ENCODE results near the gene ZNF280C.
A peak's percentile ranks its signal among the peaks of the same experiment; 100 is the strongest.
"Not testable (repeated sequence)": the region's sequence is repeated elsewhere in the genome, so short reads cannot be mapped to it uniquely, and the experiment has no call there.

ZNF280C gene

DNA sequence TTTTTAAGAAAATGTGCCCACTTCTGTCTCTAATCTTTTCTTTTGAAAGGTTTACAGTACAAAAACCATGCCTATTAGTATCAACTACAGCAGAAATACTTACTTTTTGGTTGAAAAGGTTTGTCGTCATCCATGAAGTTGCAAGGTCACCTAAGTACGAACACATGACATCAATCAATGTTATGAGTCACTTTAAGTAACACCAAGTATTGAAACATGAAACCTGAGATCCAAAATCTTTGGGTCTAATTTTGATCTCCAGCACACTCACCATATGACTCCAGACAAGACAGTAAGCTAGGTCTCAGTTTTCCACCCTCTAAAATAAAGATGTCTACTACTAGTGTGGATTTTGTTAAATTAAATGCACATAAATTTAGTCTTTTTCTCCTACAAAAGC is 8.4 kb downstream of the ZNF280C start:
- no peak for DNase-seq

DNA sequence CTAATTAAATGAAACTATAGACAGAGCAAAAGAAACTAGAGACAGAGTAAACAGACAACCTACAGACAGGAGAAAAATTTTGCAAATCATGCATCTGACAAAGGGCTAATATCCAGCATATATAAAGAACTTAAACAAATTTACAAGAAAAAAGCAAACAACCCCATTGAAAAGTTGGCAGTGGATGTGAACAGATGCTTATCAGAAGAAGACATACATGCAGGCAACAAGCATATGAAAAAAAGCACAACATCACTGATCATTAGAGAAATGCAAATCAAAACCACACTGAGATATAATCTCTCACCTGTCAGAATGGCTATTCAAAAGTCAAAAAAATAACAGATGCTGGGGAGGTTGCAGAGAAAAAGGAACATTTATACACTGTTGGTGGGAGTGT is 14.8 kb downstream of the ZNF280C start:
- DNase-seq: no peak

DNA sequence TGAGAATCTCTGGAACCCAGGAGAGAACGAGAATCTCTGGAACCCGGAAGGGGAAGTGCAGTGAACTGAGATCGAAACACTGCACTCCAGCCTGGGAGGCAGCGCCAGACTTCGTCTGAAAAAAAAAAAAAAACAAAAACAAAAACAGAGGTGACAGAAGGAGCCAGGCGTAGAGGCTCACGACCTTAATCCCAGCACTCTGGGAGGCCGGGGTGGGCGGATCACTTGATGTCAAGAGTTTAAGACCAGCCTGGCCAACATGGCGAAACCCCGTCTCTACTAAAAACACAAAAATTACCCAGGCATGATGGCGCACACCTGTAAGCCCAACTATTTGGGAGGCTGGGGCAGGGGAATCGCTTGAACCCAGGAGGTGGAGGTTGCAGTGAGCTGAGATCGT is 17.0 kb downstream of the ZNF280C start:
- DNase-seq: no peak

- no peak for DNase-seq
Observed at GRCh38 chrX:130247996-130248395, 20.7 kb downstream of the ZNF280C start.

- DNase-seq: no peak
Observed at GRCh38 chrX:130246084-130246483, 22.6 kb downstream of the ZNF280C start.

GRCh38 chrX:130245441-130245840 is 23.3 kb downstream of the ZNF280C start:
- peak; percentile 81 for DNase-seq

- not testable (repeated sequence) for DNase-seq
Observed at GRCh38 chrX:130231184-130231583, 37.5 kb downstream of the ZNF280C start.

DNA sequence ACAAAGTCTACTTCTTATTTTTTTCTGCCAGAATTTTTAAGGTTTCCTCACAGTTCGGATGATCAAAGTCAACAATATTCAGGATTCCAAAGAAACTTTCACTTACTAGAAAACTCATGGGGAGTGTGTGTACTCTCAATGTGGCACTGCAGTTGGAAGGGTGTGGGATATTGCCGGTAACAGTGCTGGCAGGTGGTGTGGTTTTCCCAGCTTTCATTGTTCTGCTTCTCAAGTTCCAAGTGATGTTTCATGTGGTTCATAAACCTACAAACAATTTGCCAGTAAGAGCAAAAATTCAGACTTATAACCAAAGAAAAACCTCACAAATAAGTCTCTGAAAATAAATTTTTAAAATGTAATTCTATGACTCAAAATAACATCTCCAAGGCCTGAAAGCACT is 39.8 kb downstream of the ZNF280C start:
- no peak for DNase-seq

- DNase-seq: no peak
Observed at GRCh38 chrX:130224810-130225209, 43.9 kb downstream of the ZNF280C start.

DNA sequence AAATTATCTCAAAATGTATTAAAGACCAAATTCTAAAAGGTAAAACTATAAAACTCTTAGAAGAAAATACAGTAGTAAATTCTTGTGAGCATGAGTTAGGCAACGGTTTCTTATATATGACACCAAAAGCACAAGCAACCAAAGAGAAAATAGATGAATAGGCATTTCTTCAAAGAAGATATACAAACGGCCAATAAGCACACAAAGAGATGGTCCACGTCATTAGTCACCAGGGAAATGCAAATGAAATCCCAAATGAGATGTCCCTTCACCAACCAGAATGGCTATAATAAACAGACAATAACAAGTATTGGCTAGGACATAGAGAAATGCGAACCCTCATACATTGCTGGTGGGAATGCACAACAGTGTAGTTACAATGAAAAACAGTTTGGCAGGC is 52.4 kb downstream of the ZNF280C start:
- DNase-seq: no peak

- DNase-seq: no peak
Observed at GRCh38 chrX:130213376-130213775, 55.3 kb downstream of the ZNF280C start.

DNA sequence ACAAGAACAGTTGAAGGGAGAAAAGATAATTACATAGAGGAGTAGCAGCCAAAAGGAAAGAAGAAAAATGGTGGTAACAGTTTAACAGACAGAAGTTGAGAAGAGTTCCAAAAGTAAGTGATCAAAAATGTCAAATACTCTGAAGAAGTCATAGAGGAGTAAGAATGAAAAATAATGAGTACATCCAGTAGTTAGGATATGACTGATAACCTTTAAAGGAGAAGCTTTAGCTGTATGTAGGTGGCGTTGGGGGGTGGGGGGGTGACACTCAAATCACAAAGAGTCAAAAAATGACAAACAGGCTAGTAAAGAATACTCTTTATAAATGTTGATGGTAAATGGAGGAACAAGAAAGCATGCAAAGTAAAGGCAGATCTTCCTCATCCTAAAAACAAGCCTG is 56.3 kb downstream of the ZNF280C start:
- no peak for DNase-seq

DNA sequence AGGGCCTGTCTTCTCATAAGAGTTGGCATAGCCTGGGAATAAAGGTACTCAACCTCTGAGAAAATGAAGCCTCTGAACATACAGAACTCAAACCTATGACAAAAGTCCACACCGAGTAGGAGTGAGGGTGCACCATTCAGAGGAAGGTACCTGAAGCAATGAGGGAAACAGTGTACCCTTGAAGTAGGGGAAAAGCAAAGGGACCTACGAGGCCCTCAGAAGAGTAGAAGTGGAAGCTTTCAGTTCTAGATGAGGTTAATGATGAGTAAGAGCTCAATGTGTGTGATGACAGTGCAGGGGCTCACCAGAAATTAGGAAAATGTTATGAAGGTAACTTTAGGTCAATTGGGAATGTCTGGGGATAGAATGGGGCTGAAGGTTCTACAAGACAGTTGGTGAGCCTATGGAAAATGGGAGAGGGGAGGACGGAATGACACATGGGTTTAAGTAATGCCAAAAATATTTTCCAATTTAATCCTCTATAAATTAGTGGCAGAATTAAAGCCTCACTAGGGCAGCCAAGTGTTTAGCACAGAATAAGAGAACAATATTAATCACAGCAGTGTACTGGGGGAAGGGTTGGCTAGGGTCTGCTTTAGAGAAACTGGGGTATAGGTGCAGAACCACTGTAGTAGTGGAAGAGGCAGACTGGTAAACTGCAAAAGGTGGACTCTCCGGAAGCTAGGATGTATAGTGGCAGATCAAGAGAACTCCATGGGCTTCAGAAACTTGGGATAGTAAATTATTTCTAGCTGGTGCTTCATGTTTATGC is 57.1 kb downstream of the ZNF280C start:
- DNase-seq: no peak

DNA sequence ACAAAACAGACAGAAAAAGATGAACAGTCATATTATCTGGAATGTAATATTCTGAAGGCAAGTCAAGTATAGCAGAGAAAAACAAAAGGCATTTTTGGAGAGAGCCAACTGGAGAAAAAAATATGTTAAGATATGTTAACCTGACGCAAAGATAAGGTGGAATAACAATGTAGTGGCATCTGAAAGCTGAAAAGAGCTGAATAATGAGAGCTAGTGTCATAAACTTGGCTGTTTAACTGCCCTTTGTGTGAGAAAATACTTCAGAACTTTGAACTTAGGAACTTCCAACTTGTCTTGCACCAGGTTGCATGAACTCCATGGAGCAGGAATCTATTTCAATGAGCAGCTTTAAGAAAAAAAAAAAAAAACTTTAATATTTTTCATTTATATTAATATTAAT is 64.1 kb downstream of the ZNF280C start:
- peak; percentile 1 for DNase-seq

DNA sequence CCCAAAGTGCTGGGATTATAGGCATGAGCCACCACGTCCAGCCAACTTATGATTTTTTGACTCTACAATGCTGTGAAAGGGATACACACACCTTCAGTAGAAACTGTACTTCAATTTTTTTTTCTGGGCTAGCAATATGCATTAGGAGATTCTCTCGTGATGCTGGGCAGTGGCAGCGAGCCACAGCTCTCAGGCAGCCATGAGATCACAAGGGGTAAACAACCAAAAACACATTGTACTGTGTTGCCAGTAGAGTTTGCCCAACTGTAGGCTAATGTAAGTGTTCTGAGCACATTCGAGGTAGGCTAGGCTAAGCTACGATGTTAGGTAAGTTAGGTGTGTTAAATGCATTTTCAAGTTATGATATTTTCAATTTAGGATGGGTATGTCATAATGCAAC is 71.2 kb downstream of the ZNF280C start:
- DNase-seq: no peak

- peak; percentile 10 for DNase-seq
Observed at GRCh38 chrX:130196466-130196865, 72.2 kb downstream of the ZNF280C start.

GRCh38 chrX:130190801-130191200 is 77.9 kb downstream of the ZNF280C start:
- no peak for DNase-seq

DNA sequence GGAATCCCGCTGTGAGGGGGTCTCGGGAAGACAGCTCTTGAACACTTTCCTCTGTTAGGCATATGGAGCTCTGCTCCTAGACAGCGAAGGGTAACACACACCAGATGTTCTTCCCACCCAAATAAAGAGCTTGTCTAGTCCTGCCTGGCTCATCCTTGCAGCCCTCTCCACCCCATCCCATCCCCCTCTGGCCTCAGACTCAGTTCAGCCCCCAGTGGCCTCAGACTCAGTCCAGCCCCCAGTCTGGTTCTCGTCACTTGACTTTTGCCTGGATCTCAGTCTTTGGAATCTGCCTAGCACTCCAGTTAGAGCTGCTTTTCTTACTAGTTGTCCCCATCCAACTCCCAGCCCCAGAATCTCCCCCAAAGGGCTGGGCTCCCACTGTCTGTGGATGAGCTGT is 82.0 kb downstream of the ZNF280C start:
- DNase-seq: no peak

DNA sequence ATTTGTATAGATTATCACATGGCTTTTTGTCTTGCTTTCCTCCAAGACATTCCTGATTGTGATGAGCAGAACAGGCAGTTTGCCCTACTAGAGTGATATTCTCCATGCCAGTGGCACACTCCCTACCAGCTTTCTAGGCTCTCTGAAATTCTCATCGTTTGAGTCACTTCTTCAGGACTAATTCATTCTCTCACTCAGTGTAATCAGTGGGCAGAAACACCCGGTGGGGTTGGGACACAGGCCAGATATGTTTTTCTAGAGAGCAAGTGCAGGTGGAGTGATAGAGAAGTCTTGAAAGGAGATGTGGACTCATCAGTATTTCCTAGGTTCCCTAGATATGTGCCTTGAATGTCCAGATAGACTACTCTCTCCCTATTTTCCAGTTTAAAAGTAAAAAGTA is 83.8 kb downstream of the ZNF280C start:
- no peak for DNase-seq

- no peak for DNase-seq
Observed at GRCh38 chrX:130184168-130184567, 84.5 kb downstream of the ZNF280C start.

GRCh38 chrX:130179579-130180215 is 89.0 kb downstream of the ZNF280C start:
- DNase-seq: peak; percentile 38

DNA sequence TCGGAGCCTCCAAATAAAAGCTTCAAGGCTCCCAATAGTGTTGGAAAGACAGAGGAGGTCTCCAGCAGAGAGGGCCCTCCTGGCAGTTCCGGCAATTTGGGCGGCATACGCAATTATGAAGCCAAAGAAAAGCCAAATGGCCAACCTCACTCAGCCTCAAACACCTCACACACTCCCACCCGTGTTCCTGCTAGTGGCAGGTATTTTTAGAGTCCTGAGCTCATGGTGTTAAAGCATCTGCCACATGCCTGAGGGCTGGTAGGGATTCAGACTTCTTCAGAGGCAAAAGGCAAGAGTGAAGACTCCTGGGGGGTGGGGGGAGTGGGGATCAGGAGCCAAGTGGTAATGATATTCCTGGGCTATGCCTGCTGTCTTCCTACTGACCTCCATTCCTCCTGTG is 89.5 kb downstream of the ZNF280C start:
- DNase-seq: no peak

DNA sequence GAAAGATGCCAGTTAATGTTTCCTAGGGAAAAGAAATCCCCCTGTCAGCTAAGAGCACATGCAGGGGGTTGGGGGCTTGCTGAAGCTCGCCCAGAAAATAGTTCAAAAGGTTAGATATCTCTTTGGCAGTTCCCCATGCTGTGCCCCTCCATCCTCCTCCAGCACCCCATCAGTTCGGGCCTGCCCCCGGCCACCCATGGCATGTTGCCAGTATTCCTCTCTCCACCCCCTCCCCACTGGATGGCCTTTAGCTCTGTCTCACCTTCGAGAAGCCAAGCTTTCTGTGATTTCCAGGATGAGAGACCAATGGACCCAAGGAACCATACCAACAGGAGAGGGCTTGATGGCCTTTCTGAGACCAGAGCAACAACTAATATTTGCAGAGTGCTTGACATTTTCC is 91.8 kb downstream of the ZNF280C start:
- no peak for DNase-seq

DNA sequence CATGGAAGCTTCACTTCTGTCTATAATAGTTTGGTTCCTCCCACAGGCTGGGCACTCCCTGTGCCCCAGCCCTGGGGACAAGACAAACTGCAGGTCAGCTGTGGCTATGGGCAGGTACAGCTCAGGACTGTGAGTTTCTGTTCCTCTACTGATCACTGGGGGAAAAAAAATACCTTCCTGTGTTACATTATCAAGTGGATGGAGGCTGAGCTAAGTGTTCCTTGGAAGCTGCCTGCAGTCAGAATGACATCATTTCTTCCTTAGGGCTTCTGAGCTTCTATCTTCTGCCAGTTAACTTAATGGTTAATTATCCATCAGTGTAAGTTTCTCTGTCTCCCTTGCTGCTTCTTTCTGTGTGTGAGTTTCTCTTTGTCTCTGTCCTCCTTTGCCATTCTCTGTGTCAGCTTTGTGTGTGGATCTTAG is 92.3 kb downstream of the ZNF280C start:
- DNase-seq: no peak

GRCh38 chrX:130174937-130175336 is 93.8 kb downstream of the ZNF280C start:
- no peak for DNase-seq

Data from fibroblast of skin of back (primary cell).